CD4-positive, alpha-beta T cell treated with Interleukin-15 for 1 hour (primary cell): ENCODE measurements around the gene RBKS.
"Not testable (repeated sequence)": the region's sequence is repeated elsewhere in the genome, so short reads cannot be mapped to it uniquely, and the experiment has no call there.

ENCODE experiments used
- DNase-seq: peaks from one replicate; pipeline ENCODE4 v3.0.0-alpha.2; 2020

The RBKS gene

DNA sequence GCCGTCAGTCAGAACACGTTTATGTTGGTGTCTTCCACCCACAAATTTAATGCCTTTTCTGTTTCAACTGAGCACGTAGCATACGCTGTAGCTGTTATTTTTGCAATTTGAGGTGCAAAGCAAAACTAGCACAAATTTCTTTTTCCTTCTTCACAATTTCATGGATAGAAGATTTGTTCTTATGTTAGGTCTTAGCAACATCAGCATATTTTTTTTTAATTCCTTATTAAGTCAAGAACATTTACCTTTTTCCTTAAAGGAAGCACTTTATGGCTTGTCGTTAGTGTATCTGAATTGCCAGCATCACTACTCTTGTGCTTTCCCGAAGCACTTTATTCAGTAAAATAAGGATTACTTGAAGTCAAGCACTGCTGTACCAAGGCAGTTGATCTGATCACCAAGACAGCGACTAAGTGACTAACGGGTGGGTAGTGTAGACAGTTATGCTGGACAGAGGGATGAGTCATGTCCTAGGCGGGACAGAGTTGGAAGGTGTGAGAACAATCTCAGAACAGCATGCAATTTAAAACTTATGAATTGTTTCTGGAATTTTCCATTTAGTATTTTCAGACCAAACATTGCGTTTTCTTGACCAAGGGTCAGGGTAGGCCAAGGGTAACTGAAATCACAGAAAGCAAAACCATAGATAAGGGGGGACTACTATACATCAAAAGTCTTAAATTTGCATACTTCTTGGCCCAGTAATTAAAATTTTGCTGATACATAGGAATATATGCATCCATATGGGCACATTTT, 13.6 kb upstream of the RBKS start:
- DNase-seq, result no peak

DNA sequence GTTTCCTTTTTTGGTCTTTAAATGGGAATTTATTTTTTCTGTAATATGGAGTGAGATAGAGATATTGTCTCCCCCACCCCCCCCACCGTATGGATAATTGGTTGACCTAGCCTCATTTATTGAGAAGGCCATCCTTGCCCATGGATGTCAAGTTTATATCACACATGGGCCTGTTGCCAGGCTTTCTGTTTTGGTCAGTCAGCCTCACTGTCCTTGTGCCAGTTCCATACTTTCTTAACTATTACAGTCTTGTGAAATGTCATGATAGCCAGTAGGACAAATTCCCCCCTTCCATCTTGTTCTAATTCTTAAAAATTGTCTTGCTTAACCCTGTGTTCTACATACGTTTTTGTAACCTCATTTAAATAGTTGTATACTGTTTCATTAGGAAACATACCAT, 12.8 kb upstream of the RBKS start:
- no peak for DNase-seq

DNA sequence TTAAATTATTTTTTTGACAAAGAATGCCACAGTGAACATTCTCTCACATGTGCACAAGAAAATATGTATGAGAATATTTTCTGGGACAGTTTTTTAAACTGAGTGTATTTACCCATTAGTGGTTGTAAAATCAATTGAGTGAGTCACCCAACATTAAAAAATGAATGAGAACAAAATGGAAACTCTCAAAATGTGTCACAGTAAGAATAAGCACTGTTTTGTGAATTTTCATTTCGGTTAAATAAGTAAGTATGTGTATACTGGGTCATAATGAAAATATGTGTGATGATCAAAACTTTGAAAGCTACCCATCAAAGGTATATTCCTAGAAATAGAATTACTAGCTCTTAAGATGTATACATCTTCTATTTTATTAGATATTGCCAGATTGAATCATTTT, 11.9 kb upstream of the RBKS start:
- DNase-seq, result no peak

DNA sequence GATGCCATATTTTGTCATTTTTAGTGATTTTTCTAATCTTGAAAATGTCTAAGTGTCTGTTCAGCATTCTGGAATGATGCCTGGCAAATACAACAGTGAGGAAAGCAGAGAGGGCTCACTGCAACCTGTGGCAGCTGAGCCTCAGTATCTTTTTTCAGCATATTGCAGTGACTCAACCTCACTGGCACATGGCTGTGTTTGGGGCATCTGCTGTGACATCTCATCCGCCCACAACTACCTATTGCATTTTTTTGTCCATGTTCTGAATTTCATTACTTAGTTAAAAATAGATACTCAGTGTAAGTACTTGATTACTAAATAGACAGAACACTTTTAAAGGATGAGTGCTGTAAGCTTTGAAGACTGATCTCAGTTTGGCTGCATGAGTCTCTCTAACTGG, 11.0 kb upstream of the RBKS start:
- no peak for DNase-seq

DNA sequence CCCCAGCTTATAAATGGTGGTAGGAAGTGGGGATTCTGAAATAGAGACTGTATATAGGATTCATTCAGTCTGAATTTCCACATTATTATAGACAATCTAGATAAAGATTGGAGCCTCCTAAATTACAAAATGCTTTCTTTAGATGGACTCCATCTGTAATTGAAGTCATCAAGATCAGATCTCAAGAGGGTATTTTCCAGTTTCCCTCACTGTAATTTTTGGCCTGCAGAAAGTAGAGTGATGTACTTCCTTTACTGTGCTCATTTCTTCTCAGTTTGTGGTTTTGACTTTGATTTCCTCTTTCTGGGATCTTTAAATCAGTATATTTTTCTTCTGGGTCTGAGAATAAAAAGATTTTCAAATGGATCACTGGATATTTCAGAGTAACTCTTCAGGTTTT, 7.5 kb upstream of the RBKS start:
- DNase-seq, result no peak

DNA sequence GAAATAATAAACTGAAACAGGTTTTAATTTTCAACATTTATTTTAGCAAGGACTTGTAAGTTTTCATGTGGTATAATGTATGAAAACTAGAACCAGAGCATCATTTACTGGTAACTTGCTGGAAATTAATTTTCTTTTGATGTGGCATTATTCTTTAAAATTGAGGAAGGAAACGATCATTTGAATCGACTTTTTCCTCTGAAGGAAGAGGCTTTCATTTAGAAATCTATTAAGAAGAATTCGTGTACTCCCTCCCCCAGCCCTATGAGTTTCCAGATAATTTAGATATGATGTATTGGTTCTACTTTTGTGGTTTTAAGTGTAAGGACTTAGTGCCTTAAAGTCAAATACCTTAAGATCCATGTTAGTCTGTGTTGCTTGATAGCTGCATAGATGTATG, 2.8 kb upstream of the RBKS start:
- DNase-seq, result no peak

DNA sequence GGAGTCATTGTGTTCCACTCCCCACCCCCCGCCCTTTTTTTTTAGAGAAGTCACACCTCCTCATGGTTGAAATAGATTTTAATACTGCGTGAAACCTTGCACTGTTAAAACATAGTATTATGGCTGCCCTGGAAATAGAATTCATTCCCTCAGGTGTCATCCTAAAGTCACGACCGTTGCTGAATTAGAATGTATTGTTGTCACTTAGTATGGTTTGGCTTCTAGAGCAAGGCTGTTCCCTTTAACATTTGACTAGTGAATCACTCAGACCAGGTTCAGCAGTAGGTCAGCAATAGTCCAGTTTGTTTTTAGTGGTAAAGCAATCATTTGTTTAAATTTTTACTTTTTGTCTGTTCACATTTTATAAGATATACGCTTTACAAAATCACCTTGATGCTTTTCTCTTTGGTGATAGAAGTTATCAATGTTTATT, 1.5 kb upstream of the RBKS start:
- no peak for DNase-seq

DNA sequence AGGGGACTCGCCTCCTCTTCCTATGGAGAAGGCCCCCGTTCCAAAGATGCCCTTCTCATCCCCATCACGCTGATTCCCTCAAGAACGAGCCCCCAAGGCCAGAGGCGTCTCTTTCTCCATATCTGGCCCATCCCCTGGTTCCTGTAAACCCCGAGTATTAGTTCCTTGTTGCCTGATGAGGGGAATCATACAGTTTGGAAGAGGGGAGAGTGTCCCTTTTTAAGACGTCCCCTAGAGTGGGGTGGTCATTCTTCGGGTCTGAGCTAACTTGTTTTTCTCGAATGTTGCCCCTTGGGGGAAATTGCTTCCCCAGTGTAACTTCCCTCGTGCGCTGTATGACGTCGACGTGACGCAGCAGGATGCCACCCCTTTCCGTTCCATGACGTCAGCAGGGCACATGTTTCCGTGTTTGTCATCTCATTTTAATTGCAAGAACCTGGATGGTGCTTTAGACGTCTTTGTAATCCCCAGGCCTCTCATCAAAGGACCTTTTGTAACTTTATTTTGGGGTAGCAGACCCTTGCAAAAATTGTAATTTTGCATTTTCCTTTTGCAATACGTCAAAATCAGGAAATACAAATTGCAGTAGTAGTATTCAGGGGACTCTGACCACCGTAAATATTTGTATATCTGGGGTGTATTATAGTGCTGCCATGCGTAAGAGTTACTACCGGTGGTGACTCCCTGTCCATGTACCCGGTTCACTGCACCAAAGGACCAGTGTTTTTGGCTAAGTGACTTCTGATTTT, 911 bp upstream of the RBKS start:
- peak; percentile 96 for DNase-seq

DNA sequence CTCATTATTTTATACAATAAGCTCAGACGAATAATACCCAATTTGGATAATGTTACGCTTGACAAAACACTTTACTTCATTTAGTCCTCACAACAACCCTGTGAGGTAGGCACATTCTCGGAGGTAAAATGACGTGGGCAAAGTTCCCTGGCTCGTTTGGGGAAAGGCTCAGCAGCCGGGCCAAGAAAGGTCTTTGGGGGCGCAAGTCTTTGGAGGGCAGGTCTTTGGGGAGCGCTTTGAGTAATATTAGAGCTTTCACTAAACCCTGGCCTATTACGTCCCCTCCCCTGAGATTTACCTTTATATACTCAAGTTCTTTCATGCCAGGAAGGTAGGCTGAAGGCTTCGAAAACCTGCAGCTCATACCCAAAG, 427 bp downstream of the RBKS start:
- DNase-seq, result no peak

DNA sequence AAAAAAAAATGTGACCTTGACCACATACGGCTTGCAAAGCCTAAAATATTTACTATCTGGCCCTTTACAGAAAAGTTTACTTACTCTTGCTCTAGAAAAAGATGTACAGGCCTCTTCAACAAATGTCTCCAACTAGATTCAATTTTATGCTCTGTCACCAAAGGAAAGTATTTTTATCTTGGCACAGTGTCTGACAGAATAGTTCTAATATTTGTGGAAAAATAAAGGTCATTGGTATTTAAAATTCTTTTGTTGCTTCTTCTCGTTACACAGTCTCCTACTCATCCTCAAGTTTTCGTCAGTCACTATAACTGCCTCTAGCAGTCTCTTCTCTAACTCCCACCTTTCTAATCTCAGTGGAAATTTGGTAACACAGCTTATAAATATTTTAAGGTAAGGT, 1.4 kb downstream of the RBKS start:
- no peak for DNase-seq

DNA sequence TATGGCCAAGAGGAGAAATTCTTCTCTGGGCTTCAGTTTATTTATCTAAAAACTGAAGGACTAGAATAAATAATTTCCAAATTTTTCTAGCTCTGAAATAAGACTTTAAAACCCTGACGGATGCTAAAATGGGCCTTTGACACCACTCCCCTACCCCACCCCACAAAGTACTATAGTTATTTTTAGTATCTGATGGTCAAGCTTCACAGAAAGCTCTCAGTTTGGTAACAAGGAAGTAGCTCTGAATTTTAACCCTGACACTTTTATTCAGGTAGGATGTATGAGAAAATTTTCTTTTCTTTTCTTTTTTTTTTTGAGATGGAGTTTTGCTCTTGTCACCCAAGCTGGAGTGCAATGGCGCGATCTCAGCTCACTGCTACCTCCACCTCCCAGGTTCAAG, 2.4 kb downstream of the RBKS start:
- DNase-seq, result no peak

DNA sequence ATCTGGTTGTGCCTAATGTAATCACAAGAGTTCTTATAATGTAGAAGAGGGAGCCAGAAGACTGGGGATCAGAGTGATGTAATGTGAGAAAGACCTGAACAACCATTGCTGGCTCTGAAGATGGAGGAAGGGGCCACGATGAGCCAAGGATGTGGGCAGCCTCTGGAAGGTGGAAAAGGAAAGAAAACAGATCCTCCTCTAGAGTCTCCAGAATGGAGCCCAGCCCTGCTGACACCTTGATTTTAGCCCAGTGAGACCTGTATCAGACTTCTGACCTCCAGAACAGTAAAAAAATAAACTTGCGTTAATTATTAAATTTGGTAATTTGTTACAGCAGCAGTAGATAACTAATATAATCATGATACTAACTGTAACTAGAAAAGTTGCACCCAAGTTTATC, 3.1 kb downstream of the RBKS start:
- DNase-seq, result no peak

DNA sequence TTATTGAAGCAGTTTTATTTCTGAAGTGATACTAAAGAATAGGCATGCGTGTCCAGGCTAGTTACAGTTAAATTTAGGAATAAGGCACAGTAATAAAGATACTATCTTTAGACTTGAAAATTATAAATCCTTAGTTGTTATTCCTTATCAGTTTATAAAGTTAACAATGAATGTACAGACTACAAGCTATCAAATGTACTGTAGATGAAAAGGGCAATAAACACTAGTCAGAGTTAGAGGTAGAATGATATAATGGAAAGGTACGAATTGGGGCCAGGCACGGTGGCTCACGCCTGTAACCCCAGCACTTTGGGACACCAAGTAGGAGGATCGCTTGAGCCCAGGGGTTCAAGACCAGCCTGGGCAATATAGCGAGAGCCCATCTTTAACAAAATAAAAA, 3.9 kb downstream of the RBKS start:
- DNase-seq, result no peak

DNA sequence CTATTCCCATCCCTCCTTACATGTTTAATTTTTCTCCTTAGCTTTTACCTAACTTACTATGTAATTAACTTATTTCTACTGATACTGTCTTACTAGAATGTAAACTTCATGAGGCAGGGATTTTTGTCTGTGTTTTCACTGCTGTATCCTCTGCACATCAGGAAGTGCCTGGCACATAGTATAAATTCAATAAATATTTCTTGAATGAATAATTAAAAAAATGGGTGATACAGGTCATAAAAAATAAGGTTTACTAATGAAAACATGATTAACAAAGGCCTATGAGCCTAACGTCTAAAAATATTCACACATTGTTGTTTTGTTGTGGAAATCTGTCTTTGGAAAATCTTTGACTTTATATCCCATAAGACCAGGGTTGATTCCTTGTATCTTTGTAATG, 4.5 kb downstream of the RBKS start:
- DNase-seq, result no peak

DNA sequence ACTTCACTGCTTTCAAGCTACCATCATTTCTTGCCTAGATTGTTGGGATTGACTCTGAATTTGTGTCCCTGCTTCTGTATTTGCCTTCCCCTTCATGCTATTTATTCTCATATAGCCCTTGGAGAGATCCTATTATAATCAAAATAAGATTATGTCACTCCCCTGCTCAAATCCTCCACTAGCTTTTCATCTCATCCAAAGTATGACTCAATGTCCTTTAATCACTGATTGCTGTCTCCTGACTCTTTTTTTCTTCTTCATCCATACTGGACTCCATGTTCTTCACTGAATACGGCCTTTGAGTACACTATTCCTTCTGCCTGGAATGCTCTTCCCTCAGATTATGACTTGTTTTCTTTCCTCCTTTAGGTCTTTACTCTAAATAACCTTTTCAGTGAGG, 5.0 kb downstream of the RBKS start:
- DNase-seq, result no peak

DNA sequence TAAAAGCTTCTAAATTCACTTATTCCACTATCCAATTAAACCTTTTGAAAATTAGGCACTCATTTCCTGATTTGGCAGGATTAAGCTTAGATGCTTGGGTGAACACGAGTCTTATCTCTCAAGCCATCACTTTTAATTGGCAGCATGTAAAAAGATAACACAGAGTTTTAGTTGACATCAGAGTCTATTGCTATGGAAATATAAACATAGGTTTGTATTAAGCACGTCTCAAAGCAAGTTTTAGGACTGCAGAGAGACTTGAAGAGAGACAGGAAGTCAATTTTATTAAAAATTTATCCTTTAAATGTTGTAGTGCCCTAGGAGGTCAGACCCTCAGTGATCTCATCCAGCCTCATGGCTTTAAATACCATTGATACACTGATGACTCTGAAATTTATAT, 5.6 kb downstream of the RBKS start:
- no peak for DNase-seq

DNA sequence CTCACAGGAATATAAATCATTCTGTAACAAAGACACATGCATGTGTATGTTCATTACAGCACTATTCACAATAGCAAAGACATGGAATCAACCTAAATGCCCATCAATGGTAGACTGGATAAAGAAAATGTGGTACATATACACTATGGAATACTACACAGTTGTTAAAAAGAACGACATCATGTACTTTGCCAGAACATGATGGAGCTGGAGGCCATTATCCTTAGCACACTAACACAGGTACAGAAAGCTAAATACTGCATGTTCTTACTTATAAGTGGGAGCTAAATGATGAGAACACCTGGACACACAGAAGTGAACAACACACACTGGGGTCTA, 7.6 kb downstream of the RBKS start:
- DNase-seq, result not testable (repeated sequence)

DNA sequence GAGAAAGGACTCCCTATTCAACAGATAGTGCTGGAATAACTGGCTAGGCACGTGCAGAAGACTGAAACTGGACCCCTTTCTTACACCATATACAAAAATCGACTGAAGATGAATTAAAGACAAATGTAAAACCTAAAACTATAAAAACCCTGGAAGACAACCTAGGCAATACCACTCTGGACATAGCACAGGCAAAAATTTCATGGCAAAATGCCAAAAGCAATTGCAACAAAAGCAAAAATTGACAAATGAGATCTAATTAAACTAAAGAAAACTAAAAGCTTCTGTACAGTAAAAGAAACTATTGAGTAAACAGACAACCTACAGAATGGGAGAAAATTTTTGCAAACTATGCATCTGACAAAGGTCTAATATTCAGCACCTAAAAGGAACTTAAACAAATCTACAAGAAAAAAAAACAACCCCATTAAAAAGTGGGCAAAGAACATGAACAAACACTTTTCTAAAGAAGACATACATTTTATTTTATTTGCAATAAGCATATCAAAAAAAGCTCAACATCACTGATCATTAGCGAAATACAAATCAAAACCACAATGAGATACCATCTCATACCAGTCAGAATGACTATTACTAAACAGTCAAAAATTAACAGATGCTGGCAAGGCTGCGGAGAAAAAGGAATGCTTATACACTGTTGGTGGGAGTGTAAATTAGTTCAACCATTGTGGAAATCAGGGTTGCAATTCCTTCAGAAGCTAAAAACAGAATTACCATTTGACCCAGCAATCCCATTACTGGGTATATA, 8.2 kb downstream of the RBKS start:
- not testable (repeated sequence) for DNase-seq

DNA sequence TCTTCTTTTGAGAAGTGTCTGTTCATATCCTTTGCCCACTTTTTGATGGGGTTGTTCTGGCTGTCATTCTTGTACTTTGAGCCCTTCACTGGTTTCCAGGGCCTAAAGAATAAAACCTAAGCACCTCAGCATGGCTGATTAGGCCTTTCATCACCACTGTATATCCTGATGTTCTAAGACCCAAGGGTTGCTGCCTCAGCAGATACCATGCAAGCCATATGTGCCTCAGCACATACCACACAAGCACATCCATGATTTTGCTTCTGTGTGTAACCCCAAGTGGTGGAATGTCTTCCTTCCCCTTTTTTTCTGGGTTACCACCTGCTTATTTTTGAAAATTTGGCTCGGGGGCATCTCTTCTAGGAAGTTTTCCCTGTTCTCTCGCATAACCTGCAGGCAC, 11.4 kb downstream of the RBKS start:
- no peak for DNase-seq

DNA sequence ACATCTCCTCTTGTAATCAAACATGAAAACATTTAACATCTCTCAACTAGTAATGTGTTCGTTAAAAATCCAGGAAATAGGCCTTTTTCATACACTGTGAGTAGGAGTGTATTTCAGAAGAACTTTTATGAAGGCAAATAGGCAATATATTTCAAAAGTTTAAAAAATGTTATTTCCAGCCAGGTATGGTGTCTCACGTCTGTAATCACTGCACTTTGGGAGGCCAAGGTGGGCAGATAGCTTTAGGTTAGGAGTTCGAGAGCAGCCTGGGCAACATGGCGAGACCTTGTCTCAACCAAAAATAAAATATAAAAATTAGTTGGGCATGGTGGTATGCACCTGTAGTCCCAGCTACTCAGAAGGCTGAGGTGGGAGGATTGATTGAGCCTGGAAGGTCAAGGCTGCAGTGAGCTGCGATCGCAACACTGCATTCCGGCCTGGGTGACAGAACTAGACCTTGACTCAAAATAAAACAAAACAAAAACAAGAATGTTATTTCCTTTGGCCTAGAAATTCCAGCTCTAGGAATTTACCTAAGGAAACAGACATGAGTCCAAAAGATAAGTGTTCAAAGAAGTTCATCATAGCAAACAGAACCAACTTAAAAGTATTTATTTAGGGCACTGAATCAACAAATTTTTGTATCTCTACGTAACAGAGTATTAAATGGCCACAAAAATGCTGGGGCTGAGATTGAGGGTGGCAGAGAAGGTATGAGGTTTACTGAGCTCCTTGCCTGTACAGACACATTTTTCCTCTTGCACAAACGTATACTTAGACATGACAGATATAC, 14.9 kb downstream of the RBKS start:
- DNase-seq, result no peak

DNA sequence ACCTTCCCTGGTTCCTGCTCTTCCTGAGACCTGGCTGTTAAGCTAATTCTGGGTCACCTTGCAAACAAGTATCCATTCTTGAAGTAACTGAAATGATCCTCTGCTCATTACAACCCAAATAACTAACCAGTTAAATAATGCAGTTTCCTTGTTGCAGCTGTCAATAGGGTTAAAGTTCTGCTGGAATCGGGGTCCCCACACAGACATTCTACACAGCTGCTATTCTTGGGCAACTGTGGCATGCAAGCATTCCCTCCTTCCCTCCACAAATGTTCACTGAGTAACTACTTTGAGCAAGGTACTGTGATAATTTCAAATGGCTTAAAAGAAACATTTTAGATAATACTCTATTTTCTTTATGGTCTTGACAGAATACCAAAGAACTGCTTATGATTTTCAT, 17.1 kb downstream of the RBKS start:
- DNase-seq, result no peak

DNA sequence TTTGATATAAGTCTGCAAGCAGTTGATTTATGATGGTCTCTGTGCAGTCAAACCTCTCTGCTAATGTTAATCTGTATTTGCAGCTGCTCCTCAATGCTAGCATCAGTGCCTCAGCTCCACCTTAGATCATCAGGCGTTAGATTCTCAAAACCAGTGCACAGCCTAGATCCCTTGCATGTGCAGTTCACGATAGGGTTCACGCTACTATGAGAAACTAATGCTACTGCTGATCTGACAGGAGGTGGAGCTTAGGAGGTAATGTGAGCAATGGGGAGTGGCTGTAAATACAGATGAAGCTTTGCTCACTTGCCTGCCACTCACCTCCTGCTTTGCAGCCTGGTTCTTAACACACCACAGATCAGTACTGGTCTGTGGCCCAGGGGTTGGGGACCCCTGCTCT, 18.4 kb downstream of the RBKS start:
- no peak for DNase-seq

DNA sequence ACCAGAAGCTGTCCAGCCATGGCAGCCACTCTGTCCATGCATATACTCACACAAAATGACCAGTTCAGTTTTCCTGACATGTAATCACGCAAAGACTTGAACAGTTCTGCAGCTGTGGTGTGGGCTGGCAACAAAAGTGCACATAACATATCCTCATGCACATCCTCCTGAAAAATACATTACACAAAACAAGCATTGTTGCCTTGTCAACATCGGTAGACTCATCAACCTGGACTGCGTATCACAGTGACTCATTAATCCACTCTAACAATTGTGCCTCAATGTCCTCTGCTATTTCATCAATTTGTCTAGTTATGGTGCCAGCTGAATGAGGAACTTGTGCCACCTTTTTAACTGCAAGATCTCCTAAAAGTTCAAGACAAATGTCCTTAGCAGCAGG, 19.5 kb downstream of the RBKS start:
- DNase-seq, result no peak
